Endothelial cell of umbilical vein (primary cell): Measurements from ENCODE around the gene BNC1. TPM values are rescaled to one million over a fixed set of nuclear protein-coding genes. Genes with fewer than 3 reads are reported as not detected.

Experiments
- BruUV-seq: library from RNA; stranded (reverse); fragments of 400-500 nt; replicated peaks from 2 replicates; lab custom pipeline; 2021; lab: Mats Ljungman, UMichigan
- CTCF ChIA-PET: fragments of 300-600, 350-600 bp; sonication (Branson Sonifier 250); formaldehyde crosslinking; loops from one replicate; lab custom pipeline; 2021; ENCODE audit warnings: antibody characterized with exemption, inconsistent platforms; lab: Charles Lee
- POLR2A ChIA-PET: fragments of 300-600, 350-600 bp; sonication (Branson Sonifier 250); formaldehyde crosslinking; loops from one replicate; lab custom pipeline; 2021; ENCODE audit warnings: antibody characterized with exemption, inconsistent platforms; lab: Charles Lee
- DNase-seq: peaks from one replicate; pipeline ENCODE4 v3.0.0-alpha.2; 2011; ENCODE audit warnings: low read depth, low spot score
- FAIRE-seq: peaks from 2 replicates; lab custom pipeline; 2011; peaks lifted over from hg19 to GRCh38; lab: Jason Lieb, UNC
- H2AFZ ChIP-seq: 2 replicates; pipeline ENCODE4 v1.6.0; 2012; ENCODE audit warnings: low read depth, low read length, control low read depth, inconsistent platforms
- H3K27ac ChIP-seq: 2 replicates; pipeline ENCODE4 v1.5.1; 2011; ENCODE audit warnings: low read depth, mild to moderate bottlenecking, control low read depth, low read length, moderate library complexity; ENCODE audit not compliant: insufficient read depth
- H3K27me3 ChIP-seq, 2 experiments: 2 replicates each; pipeline versions ENCODE4 v1.6.0 to v1.6.1; 2011; ENCODE audit warnings: low read length in 2 of 2, mixed read lengths in 1 of 2; ENCODE audit not compliant: control insufficient read depth in 2 of 2, insufficient read depth in 2 of 2
- H3K36me3 ChIP-seq, 2 experiments: 2 replicates in 1 of 2; 3 replicates in 1 of 2; pipeline ENCODE4 v1.5.1; 2011; ENCODE audit warnings: low read length in 2 of 2, mild to moderate bottlenecking in 1 of 2, moderate library complexity in 1 of 2; ENCODE audit not compliant: control insufficient read depth in 2 of 2, insufficient read depth in 2 of 2; ENCODE audit errors: extremely low read depth in 1 of 2
- H3K4me1 ChIP-seq: 3 replicates; pipeline ENCODE4 v1.5.1; 2011; ENCODE audit warnings: mild to moderate bottlenecking, low read length; ENCODE audit not compliant: control insufficient read depth, insufficient read depth; ENCODE audit errors: extremely low read depth
- H3K4me2 ChIP-seq: 2 replicates; pipeline ENCODE4 v1.6.1; 2011; ENCODE audit warnings: low read length, control low read depth, mixed read lengths; ENCODE audit not compliant: insufficient read depth
- H3K4me3 ChIP-seq, 3 experiments: fragments of 200-600 bp in 1 of 3; sonication (generic), shearing (Covaris generic) in 1 of 3; replicated peaks in 1 of 3; 2 replicates each; pipeline ENCODE4 v1.5.1; 2011 to 2016; ENCODE audit warnings: control low read depth in 3 of 3, low read length in 3 of 3, mild to moderate bottlenecking in 2 of 3, inconsistent platforms in 1 of 3, low read depth in 1 of 3, moderate library complexity in 1 of 3; ENCODE audit not compliant: insufficient read depth in 1 of 3
- H3K79me2 ChIP-seq: 2 replicates; pipeline ENCODE4 v1.6.0; 2012; ENCODE audit warnings: low read length, inconsistent platforms; ENCODE audit not compliant: control insufficient read depth, insufficient read depth
- H3K9ac ChIP-seq: replicated peaks from 2 replicates; pipeline ENCODE3; 2011; ENCODE audit warnings: low read length, control low read depth; ENCODE audit not compliant: insufficient read depth; ENCODE audit errors: extremely low read depth
- H3K9me1 ChIP-seq: replicated peaks from 3 replicates; pipeline ENCODE4 v1.6.0; 2011; ENCODE audit warnings: mild to moderate bottlenecking, low read length; ENCODE audit not compliant: control insufficient read depth, insufficient read depth; ENCODE audit errors: extremely low read depth
- H3K9me3 ChIP-seq: replicated peaks from 2 replicates; pipeline ENCODE4 v1.5.1; 2012; ENCODE audit warnings: low read length, inconsistent platforms; ENCODE audit not compliant: control insufficient read depth, insufficient read depth
- H4K20me1 ChIP-seq: replicated peaks from 2 replicates; pipeline ENCODE3; 2011; ENCODE audit warnings: mild to moderate bottlenecking, low read length; ENCODE audit not compliant: control insufficient read depth, insufficient read depth; ENCODE audit errors: extremely low read depth
- EZH2 ChIP-seq: IDR thresholded peaks from 2 replicates; pipeline ENCODE4 v1.6.1; 2012; ENCODE audit warnings: borderline replicate concordance, low read depth, mild to moderate bottlenecking, moderate library complexity, low read length, inconsistent platforms; ENCODE audit not compliant: severe bottlenecking
- FOS ChIP-seq: IDR thresholded peaks from 2 replicates; pipeline ENCODE4 v1.6.1; 2011; ENCODE audit warnings: mild to moderate bottlenecking, low read length, moderate library complexity, borderline replicate concordance; ENCODE audit not compliant: insufficient read depth
- GATA2 ChIP-seq: IDR thresholded peaks from 2 replicates; pipeline ENCODE4 v1.7.0; 2011; ENCODE audit warnings: low read depth, mild to moderate bottlenecking, moderate library complexity, mixed read lengths, low read length; ENCODE audit not compliant: insufficient read length, insufficient read depth
- JUN ChIP-seq: IDR thresholded peaks from 2 replicates; pipeline ENCODE4 v1.6.1; 2011; ENCODE audit warnings: borderline replicate concordance, low read depth; ENCODE audit not compliant: insufficient read length, insufficient read depth
- MYC ChIP-seq: IDR thresholded peaks from one replicate; pipeline ENCODE4 v1.6.1; 2011; ENCODE audit warnings: mild to moderate bottlenecking, low read depth, low read length
- POLR2A ChIP-seq: IDR thresholded peaks from 2 replicates; pipeline ENCODE4 v1.6.1; 2012; ENCODE audit warnings: low read depth, mild to moderate bottlenecking, control low read depth, low read length
- POLR2AphosphoS5 ChIP-seq: IDR thresholded peaks from 2 replicates; pipeline ENCODE4 v1.6.1; 2012; ENCODE audit warnings: low read depth, mild to moderate bottlenecking, control low read depth, low read length, moderate library complexity; ENCODE audit not compliant: insufficient read depth
- dilution Hi-C: fragments of 300-500 bp; cut with MboI; formaldehyde crosslinking; loops from one replicate; pipeline ENCODE4 v1.15.0; 2019; ENCODE audit warnings: low sequenced_read_pairs; ENCODE audit not compliant: extremely low pct_ligation_motif_present
- intact Hi-C: fragments of 100-400 bp; cut with micrococcal nuclease; formaldehyde crosslinking; loops from one replicate; pipeline ENCODE4 v1.10.0; 2022
- polyA plus RNA-seq, 4 experiments: library from polyadenylated mRNA; depleted of rRNA in 3 of 4; stranded (reverse) in 3 of 4; unstranded in 1 of 4; fragments of >200 nt; gene quantifications; 2 replicates each; pipeline versions ENCODE4 v1.2.1 to v1.2.3, GENCODE V29; 2011 to 2012; ENCODE audit warnings: missing spikeins in 1 of 4
- total RNA-seq: library from RNA; stranded (reverse); gene quantifications from 2 replicates; pipeline ENCODE4 v1.2.3, GENCODE V29; 2021
- TF ChIP-seq, protein P1 (sequence below): IDR thresholded peaks from 2 replicates; pipeline ENCODE4 v1.6.1; 2011; ENCODE audit not compliant: insufficient read depth, insufficient read length
- TF ChIP-seq, protein P2 (sequence below), 2 donors: IDR thresholded peaks; 1 replicate in 1 of 2; 2 replicates in 1 of 2; pipeline ENCODE4 v1.5.1; 2011; ENCODE audit warnings: low read length in 2 of 2, mild to moderate bottlenecking in 2 of 2, moderate library complexity in 2 of 2, control low read depth in 1 of 2, inconsistent platforms in 1 of 2, low read depth in 1 of 2; ENCODE audit not compliant: insufficient read depth in 1 of 2; ENCODE audit errors: extremely low read depth in 1 of 2

The BNC1 gene
- total and polyA plus RNA-seq, 2 donors (not counting 3 experiments of a cell fraction or from before 2014, with no cell fraction given) = 3.4 to 3.9 TPM

DNA sequence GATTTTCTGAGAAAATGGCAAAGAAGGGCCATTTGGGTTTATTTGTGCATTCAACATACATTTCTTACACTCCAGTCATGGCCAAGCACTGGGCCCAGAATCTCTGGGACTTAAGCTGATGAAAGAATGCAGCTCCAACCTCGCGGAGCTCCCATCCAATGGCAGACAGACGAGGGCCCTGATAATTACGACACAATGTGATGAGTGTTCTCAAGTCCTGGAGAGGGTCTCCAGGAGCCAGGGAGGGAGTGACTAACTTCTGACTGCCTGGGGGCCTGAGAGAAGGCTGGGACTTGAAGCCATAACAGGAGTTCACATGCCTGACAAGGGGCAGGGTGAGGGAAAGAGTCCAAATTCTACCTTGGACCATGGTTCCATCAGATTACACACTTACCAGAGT lies 42.6 kb upstream of the BNC1 start:
- no peaks in the 10 kb centered on the region for H3K79me2 ChIP-seq
- H3K9me1 ChIP-seq = no peaks in the 10 kb centered on the region
- no peak overlapping the region for H3K4me2 ChIP-seq
- POLR2A ChIA-PET = no interaction called here
- peaks cover 0 to 2% of the 10 kb centered on the region in 2 experiments for H3K27me3 ChIP-seq
- FAIRE-seq (no peak), DNase-seq (no peak)
- H3K9ac ChIP-seq = no peak overlapping the region
- dilution Hi-C loops (no loop called here), intact Hi-C loops (no loop called here)
- H3K36me3 ChIP-seq = no peaks in the 10 kb centered on the region
- H4K20me1 ChIP-seq = no peaks in the 10 kb centered on the region
- BruUV-seq = no TSS peak
- CTCF ChIA-PET = interaction anchor here (0.6 kb wide), 1 partner anchor 79 kb away, joined by 3 read pairs; no protein-coding TSS in a partner anchor
- TF ChIP-seq, protein P1, sequence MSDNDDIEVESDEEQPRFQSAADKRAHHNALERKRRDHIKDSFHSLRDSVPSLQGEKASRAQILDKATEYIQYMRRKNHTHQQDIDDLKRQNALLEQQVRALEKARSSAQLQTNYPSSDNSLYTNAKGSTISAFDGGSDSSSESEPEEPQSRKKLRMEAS = no peak
- TF ChIP-seq GATA2 (no peak), MYC (no peak), EZH2 (no peak), FOS (no peak), POLR2A (no peak), POLR2AphosphoS5 (no peak), JUN (no peak)
- TF ChIP-seq, protein P2, sequence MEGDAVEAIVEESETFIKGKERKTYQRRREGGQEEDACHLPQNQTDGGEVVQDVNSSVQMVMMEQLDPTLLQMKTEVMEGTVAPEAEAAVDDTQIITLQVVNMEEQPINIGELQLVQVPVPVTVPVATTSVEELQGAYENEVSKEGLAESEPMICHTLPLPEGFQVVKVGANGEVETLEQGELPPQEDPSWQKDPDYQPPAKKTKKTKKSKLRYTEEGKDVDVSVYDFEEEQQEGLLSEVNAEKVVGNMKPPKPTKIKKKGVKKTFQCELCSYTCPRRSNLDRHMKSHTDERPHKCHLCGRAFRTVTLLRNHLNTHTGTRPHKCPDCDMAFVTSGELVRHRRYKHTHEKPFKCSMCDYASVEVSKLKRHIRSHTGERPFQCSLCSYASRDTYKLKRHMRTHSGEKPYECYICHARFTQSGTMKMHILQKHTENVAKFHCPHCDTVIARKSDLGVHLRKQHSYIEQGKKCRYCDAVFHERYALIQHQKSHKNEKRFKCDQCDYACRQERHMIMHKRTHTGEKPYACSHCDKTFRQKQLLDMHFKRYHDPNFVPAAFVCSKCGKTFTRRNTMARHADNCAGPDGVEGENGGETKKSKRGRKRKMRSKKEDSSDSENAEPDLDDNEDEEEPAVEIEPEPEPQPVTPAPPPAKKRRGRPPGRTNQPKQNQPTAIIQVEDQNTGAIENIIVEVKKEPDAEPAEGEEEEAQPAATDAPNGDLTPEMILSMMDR (IDR thresholded peaks at IDR 0.05; ENCODE audit: extremely low read depth in 1 of 2, insufficient read depth in 1 of 2, low read depth in 1 of 2, low read length in 2 of 2) = no peak
- H3K27ac ChIP-seq = no peak overlapping the region
- H2AFZ ChIP-seq = no peak overlapping the region
- H3K4me1 ChIP-seq = no peaks in the 10 kb centered on the region
- no peaks in the 10 kb centered on the region for H3K9me3 ChIP-seq
- H3K4me3 ChIP-seq = no peak overlapping the region
